Loucy (cell line): ENCODE measurements around the gene MMRN1.

Experiments used
- CTCF ChIP-seq: fragments of 200-600 bp; sonication (generic); conservative IDR thresholded peaks from 2 replicates; pipeline ENCODE4 v1.5.1; 2014; ENCODE audit warnings: mild to moderate bottlenecking, antibody characterized with exemption, low read length
- EZH2phosphoT487 ChIP-seq: fragments of 200-600 bp; IDR thresholded peaks from 2 replicates; pipeline ENCODE4 v1.6.1; 2018; ENCODE audit warnings: antibody characterized with exemption, mild to moderate bottlenecking, moderate library complexity, borderline replicate concordance

- TF ChIP-seq CTCF (no peak), EZH2phosphoT487 (no peak)
Observed at GRCh38 chr4:89876548-89876947, 18.1 kb upstream of the MMRN1 start.
